Kidney (tissue), 14 donors: ENCODE data around the gene MAVS. TPM values are rescaled to one million over a fixed set of nuclear protein-coding genes. Genes with fewer than 3 reads are reported as not detected.

Source experiments
- DNase-seq, 5 donors: peaks; one replicate each; pipeline ENCODE4 v3.0.0-alpha.2; 2013 to 2020
- FAIRE-seq: peaks from 2 replicates; lab custom pipeline; 2012; peaks lifted over from hg19 to GRCh38; lab: Jason Lieb, UNC
- H3K27ac ChIP-seq, 2 donors: one replicate each; pipeline ENCODE4 v1.7.0; 2013; ENCODE audit warnings: low read depth in 2 of 2, low read length in 2 of 2, inconsistent platforms in 1 of 2
- H3K27me3 ChIP-seq: one replicate; pipeline ENCODE4 v1.7.1; 2013; ENCODE audit warnings: low read length, inconsistent platforms; ENCODE audit not compliant: control insufficient read depth, insufficient read depth
- H3K36me3 ChIP-seq, 3 donors: one replicate each; pipeline versions ENCODE4 v1.7.0 to v1.7.1; 2013; ENCODE audit warnings: low read length in 3 of 3, control low read depth in 1 of 3, inconsistent platforms in 1 of 3; ENCODE audit not compliant: insufficient read depth in 3 of 3, control insufficient read depth in 2 of 3
- H3K4me1 ChIP-seq, 3 donors: one replicate each; pipeline versions ENCODE4 v1.7.0 to v1.7.1; 2013; ENCODE audit warnings: low read length in 3 of 3, inconsistent platforms in 1 of 3, low read depth in 1 of 3; ENCODE audit not compliant: control insufficient read depth in 2 of 3, insufficient read depth in 2 of 3
- H3K4me3 ChIP-seq, 3 donors: one replicate each; pipeline versions ENCODE4 v1.7.0 to v1.8.1; 2013; ENCODE audit warnings: low read length in 3 of 3, control low read depth in 1 of 3, inconsistent platforms in 1 of 3
- H3K9ac ChIP-seq, 3 donors: one replicate each; pipeline versions ENCODE4 v1.7.0 to v1.7.1; 2013; ENCODE audit warnings: low read length in 3 of 3, control low read depth in 1 of 3, inconsistent platforms in 1 of 3
- H3K9me3 ChIP-seq, 3 donors: one replicate each; pipeline versions ENCODE4 v1.7.0 to v1.7.1; 2013; ENCODE audit warnings: low read length in 3 of 3, control low read depth in 1 of 3, inconsistent platforms in 1 of 3; ENCODE audit not compliant: control insufficient read depth in 2 of 3, insufficient read depth in 1 of 3
- intact Hi-C: fragments of 100-400 bp; cut with DNase I; formaldehyde crosslinking; loops from one replicate; pipeline ENCODE4 v1.11.1; 2022
- polyA plus RNA-seq: library from polyadenylated mRNA; stranded (reverse); fragments of 350-450 nt; fragmentation: Illumina TruSeq; extraction: RNeasy Lipid Tissue Mini Kit (QIAGEN cat#74804); gene quantifications from one replicate; pipeline ENCODE4 v1.2.3, GENCODE V29; 2014; ENCODE audit warnings: low read depth, low replicate concordance; ENCODE audit not compliant: insufficient read depth
- total RNA-seq: library from RNA; stranded (reverse); fragmentation: NEBNext Ultra II Directional; extraction: Animal tissue kit (Norgen Biotek cat#: 25700); gene quantifications from one replicate; pipeline ENCODE4 v1.2.1, GENCODE V29; 2021
- TF ChIP-seq, protein P1 (sequence below): IDR thresholded peaks from 3 replicates; pipeline ENCODE4 v1.5.1; 2012; ENCODE audit warnings: mild to moderate bottlenecking, moderate library complexity, borderline replicate concordance; ENCODE audit not compliant: insufficient read depth; ENCODE audit errors: extremely low read depth
- donor health status: control.
- donor health status: control.
- donor health status: control.
- donor health status: control.
- donor health status: control.
- donor health status: DM: yes; HTN: yes; CAD: no.
- donor health status: Normal renal cell carcinoma (clear cell type).

Gene MAVS
- total and polyA plus RNA-seq, 2 donors from 2014 or later, result 10.0 to 46.8 TPM

DNA sequence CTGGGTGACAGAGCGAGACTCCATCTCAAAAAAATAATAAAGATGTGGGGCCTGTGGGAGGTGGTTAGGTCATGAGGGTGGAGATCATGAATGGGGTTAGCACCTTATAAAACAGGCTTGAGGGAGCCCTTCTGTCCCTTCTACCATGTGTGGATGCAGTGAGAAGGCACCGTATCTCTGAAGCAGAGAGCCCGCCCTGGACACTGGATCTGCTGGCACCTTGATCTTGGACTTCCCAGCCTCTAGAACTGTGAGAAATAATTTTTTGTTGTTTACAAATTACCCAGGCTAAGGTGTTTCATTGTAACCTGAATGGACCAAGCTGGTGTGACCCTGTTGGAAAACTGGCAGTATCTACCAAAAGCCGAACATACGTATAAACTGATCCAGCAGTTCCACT is 26.9 kb downstream of the MAVS start:
- H3K9me3 ChIP-seq, result no peaks in the 10 kb centered on the region
- no peaks in the 10 kb centered on the region for H3K4me1 ChIP-seq
- TF ChIP-seq, protein P1, sequence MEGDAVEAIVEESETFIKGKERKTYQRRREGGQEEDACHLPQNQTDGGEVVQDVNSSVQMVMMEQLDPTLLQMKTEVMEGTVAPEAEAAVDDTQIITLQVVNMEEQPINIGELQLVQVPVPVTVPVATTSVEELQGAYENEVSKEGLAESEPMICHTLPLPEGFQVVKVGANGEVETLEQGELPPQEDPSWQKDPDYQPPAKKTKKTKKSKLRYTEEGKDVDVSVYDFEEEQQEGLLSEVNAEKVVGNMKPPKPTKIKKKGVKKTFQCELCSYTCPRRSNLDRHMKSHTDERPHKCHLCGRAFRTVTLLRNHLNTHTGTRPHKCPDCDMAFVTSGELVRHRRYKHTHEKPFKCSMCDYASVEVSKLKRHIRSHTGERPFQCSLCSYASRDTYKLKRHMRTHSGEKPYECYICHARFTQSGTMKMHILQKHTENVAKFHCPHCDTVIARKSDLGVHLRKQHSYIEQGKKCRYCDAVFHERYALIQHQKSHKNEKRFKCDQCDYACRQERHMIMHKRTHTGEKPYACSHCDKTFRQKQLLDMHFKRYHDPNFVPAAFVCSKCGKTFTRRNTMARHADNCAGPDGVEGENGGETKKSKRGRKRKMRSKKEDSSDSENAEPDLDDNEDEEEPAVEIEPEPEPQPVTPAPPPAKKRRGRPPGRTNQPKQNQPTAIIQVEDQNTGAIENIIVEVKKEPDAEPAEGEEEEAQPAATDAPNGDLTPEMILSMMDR, result no peak
- H3K4me3 ChIP-seq, result no peak overlapping the region
- intact Hi-C loops, result no loop called here
- no peak overlapping the region for H3K9ac ChIP-seq
- no peak overlapping the region for H3K27ac ChIP-seq
- DNase-seq, result no peak
- H3K36me3 ChIP-seq, result peaks cover 0 to 16% (median 8%) of the 10 kb centered on the region in 3 donors
- no peak for FAIRE-seq
- H3K27me3 ChIP-seq, result no peaks in the 10 kb centered on the region

DNA sequence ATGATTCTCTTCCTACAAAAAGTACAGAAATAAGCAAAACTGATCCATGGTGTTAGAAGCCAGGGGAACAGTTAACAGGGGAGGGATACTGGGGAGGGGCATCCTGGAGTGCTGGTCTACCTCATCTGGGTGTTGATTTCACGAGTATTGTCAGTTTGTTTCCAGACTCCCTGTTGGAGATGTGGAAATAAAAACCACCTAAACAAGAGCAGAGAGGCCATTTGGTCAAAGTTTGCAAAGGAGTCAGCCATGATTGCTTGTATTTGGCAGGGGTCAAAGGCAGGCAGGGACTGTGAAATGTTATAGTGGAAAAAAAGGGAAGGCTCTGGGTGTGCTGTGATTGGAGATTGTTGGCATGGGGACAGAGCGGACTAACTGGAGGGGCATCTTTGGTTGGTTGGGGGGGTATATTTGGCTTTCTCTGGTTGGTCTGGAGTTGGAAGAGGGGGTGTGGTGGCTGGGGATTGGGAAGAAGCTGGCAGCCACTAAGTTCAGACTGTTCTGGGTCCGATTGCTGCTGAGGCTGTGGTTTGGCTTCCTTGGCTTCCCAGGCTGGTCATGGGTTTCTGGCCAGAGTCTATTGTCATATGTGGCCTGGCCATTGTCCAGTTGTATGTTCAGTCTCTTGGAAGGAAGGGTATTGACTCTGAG is 27.7 kb downstream of the MAVS start:
- no peak for DNase-seq
- no peak overlapping the region for H3K9ac ChIP-seq
- no peaks in the 10 kb centered on the region for H3K4me1 ChIP-seq
- intact Hi-C loops, result no loop called here
- H3K27ac ChIP-seq, result no peak overlapping the region
- H3K36me3 ChIP-seq, result peaks cover 0 to 16% (median 8%) of the 10 kb centered on the region in 3 donors
- H3K27me3 ChIP-seq, result no peaks in the 10 kb centered on the region
- no peak overlapping the region for H3K4me3 ChIP-seq
- TF ChIP-seq, protein P1, result no peak
- FAIRE-seq, result no peak
- H3K9me3 ChIP-seq, result no peaks in the 10 kb centered on the region

DNA sequence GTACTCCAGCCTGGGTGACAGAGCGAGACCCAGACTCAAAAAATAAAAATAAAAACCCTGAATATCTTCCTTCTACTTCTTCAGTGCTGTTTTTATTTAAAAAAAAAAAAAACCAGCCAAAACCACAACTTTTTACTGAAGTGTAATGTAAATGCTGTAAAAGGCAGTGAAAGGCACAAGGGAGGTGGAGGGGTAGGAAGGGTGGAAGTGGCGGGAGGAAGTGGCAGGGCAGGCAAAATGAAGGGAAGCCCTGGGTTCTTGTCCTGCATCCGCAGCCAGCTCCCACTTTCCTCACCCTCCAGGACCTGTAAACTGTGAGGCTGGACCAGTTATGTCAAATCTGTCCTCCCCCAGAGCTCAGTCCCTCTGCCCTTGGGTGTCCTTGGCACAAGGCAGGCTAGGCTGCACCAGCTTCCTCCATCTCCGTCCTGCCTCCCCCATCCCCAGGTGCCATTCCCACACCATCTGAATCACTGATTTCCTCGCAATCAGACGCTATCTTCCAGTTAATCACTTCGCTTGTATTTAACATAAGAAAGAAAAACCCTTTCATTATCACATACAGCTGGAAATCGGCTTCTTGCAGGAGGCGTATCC is 28.8 kb downstream of the MAVS start:
- TF ChIP-seq, protein P1, result no peak
- intact Hi-C loops, result no loop called here
- Histone ChIP-seq H3K9me3 (no peaks in the 10 kb centered on the region), H3K36me3 (peaks cover 0 to 16% (median 8%) of the 10 kb centered on the region in 3 donors), H3K4me3 (no peak overlapping the region), H3K27me3 (no peaks in the 10 kb centered on the region), H3K9ac (no peak overlapping the region), H3K4me1 (no peaks in the 10 kb centered on the region), H3K27ac (no peak overlapping the region)
- no peak for DNase-seq
- no peak for FAIRE-seq
